ENCODE results near the gene CELSR1.

The CELSR1 gene

DNA sequence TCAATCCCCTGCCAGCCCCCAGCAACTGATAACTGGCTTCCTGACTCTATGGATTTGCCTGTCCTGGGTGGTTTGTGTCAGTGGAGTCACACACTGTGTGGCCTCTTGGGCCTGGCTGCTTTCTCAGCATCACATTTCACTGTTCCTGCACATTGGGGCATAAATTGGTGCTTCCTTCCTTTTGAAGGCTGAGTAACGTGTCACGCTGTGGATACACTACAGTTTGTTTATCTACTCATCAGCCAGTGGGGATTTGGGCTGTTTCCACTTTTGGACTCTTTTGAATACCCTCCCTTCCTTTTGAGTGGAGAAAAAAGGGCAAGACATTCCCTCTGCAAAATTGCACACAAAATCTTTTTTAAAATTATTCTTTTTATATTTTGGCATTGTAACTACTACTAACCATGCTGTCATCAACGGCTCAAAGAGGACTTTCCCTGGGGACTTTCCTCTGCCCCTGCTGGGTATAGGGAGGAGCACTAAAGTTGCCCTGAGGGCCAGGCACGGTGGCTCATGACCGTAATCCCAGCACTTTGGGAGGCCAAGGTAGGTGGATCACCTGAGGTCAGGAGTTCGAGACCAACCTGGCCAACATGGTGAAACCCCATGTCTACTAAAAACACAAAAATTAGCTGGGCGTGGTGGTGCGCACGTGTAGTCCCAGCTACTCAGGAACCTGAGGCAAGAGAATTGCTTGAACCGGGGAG is 7.8 kb upstream of the CELSR1 start:
- Histone ChIP-seq H3K9ac (peak overlapping the region; percentile 0; the same call in 1 of the 2 replicates), H3K4me3 (peak overlapping the region; percentile 17; the same call in 1 of the 2 replicates), H3K4me2 (peak overlapping the region; percentile 88), H3K27me3 (peaks cover 1% of the 10 kb centered on the region), H3K27ac (peak overlapping the region; percentile 65), H3K4me1 (peaks cover 78% of the 10 kb centered on the region), H3K9me3 (no peaks in the 10 kb centered on the region), H4K20me1 (no peaks in the 10 kb centered on the region), H3K36me3 (no peaks in the 10 kb centered on the region)
- no peak for TF ChIP-seq Cebpa-rat (IDR thresholded peaks at IDR 0.05)

DNA sequence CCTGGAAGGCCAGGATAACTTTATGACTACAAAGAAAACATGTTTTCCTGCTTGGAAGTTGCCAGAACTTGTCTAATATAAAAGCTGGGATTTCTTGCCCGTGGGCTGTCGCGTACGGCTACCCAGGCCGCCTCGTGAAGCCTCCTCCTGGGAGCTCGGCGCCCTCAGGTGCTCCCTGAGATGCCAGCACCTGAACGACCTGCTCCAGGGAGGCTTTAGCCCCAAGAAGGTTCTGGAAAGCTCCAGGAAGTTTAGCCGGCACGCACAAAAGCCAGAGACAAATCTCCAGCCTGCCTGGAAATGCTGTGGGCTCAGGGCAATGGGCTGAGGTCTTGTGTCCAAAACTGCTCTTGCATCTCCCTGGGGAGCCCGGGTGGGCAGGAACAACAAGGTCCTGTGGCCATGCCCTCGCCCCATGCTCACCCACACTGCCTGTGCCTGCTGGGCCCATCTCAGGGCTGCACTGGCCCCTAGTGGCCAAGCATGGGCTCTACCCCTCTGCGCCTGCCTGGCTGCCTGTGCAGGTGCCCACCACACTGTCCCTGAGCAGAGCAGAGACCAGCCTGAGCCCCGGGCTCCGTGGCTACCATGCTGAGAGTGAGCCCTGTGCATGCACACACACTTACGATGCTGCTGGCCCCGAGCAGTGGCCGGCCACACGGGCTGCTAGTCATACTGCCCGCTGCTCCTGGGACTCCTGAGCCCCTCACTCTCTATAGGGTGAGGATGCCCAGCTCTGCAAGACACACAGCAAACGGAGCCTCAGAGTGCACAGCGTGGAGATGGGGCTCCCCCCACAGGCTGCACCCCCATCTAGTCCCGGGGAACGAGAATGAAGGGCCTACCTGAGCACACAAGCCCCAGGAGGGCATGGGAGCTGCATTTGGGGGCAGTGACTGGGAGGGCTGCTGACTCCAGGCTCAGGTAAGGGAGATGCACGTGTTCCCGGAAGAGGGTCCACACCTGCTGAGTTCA is 4.9 kb upstream of the CELSR1 start:
- Histone ChIP-seq H3K4me1 (peaks cover 84% of the 10 kb centered on the region), H3K4me3 (no peak overlapping the region), H3K36me3 (no peaks in the 10 kb centered on the region), H3K27me3 (peaks cover 30% of the 10 kb centered on the region), H4K20me1 (peaks cover 11% of the 10 kb centered on the region), H3K9me3 (no peaks in the 10 kb centered on the region), H3K9ac (no peak overlapping the region), H3K4me2 (peak overlapping the region; percentile 88), H3K27ac (no peak overlapping the region)
- TF ChIP-seq Cebpa-rat (IDR thresholded peaks at IDR 0.05), result no peak

DNA sequence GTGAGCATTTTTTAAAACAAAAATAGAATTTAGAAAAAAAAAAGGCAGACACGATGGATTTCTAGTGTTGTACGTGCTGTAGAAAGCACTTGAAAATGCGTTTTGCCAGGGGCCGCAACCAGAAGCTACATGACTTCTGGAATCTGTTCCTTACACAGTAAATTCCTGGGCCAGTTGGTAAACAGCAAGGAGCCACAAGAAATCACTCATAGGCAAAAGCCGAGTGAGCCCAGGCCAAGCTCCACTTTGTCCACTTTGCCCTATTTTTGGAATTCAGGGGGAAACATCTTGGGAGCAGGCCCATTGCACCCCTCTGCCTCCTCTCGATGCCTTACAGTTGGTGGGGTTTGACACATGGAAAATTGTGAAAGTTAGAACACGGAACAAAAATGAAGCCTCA is 4.1 kb upstream of the CELSR1 start:
- no peak overlapping the region for H3K27ac ChIP-seq
- TF ChIP-seq Cebpa-rat (IDR thresholded peaks at IDR 0.05), result no peak

DNA sequence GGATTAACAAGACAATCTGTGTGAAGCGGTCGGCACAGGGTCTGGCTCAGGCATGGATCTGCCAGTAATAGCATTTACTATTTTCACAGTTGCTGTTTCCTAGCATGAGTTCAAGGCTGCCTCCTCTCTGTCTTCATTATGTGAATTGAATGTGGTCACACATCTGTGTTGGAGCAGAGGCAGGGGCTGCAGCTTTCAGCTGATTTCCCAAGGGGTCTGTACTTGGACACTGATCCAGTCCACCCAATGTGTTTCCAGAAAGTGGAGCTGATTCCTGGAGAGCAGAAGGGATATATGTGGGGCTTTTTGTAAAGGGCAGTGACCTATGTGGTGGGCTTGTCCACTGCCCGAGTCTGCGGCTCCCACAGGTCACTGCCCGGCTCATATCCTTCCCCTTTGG is 3.5 kb upstream of the CELSR1 start:
- peaks cover 83% of the 10 kb centered on the region for H3K4me1 ChIP-seq
- H3K4me2 ChIP-seq, result peak overlapping the region; percentile 88
- H3K27ac ChIP-seq, result no peak overlapping the region
- no peak overlapping the region for H3K9ac ChIP-seq
- no peaks in the 10 kb centered on the region for H3K36me3 ChIP-seq
- H3K9me3 ChIP-seq, result peaks cover 5% of the 10 kb centered on the region
- peaks cover 20% of the 10 kb centered on the region for H4K20me1 ChIP-seq
- no peak for TF ChIP-seq Cebpa-rat (IDR thresholded peaks at IDR 0.05)
- peaks cover 45% of the 10 kb centered on the region for H3K27me3 ChIP-seq
- no peak overlapping the region for H3K4me3 ChIP-seq

More for the DNA sequence above, 4.1 kb upstream of the CELSR1 start:
- H4K20me1 ChIP-seq, result peaks cover 16% of the 10 kb centered on the region
- peak overlapping the region; percentile 88 for H3K4me2 ChIP-seq
- H3K4me1 ChIP-seq, result peaks cover 83% of the 10 kb centered on the region
- no peaks in the 10 kb centered on the region for H3K36me3 ChIP-seq
- no peaks in the 10 kb centered on the region for H3K9me3 ChIP-seq
- H3K27me3 ChIP-seq, result peaks cover 38% of the 10 kb centered on the region
- H3K9ac ChIP-seq, result no peak overlapping the region
- no peak overlapping the region for H3K4me3 ChIP-seq

DNA sequence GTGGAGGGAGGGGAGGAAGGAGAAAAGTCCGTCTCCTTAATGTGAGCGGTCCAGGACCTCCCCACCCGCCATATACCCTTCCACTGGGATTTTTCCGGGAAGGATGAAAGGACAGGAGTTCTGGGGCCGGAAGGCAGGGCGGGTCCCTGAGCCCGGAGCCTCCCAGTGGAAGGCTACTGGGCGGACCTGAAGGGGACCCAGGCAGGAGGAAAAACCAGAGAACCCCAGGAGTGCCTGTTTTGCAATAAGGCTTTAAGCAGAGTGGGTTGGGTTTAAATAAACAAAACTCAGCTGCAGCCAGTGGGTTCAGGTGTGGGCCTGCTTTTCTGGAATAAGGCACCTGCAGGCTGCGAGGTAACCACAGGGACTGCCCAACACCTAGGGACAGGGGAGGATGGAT is 1.7 kb upstream of the CELSR1 start:
- H3K27ac ChIP-seq, result no peak overlapping the region
- peaks cover 20% of the 10 kb centered on the region for H4K20me1 ChIP-seq
- H3K27me3 ChIP-seq, result peaks cover 56% of the 10 kb centered on the region
- peaks cover 17% of the 10 kb centered on the region for H3K36me3 ChIP-seq
- no peak overlapping the region for H3K9ac ChIP-seq
- peaks cover 66% of the 10 kb centered on the region for H3K4me1 ChIP-seq
- peaks cover 22% of the 10 kb centered on the region for H3K9me3 ChIP-seq
- H3K4me3 ChIP-seq, result no peak overlapping the region
- peak overlapping the region; percentile 96 for H3K4me2 ChIP-seq
- TF ChIP-seq Cebpa-rat (IDR thresholded peaks at IDR 0.05), result no peak

DNA sequence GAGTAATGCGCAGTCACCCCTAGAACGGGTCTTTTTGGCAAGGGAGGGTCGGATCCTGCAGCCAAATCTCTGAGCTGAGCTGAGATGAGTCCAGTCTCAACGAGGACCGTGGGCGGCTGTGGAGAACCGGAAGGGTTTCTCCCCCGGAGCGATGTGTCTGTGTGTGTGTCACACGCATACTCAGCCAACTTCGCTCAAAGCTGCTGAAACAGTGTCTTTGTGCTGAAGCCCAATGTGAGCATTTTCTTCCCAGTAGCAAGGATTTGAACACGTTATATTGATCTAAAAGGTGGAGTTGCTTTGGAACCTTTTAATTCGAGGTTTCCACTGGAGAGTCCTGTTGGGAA is 1.4 kb upstream of the CELSR1 start:
- Histone ChIP-seq H3K36me3 (peaks cover 21% of the 10 kb centered on the region), H3K4me1 (peaks cover 62% of the 10 kb centered on the region), H3K27me3 (peaks cover 56% of the 10 kb centered on the region), H3K9ac (no peak overlapping the region), H3K4me2 (peak overlapping the region; percentile 96), H3K9me3 (peaks cover 25% of the 10 kb centered on the region), H3K4me3 (peak overlapping the region; percentile 75), H4K20me1 (peaks cover 20% of the 10 kb centered on the region), H3K27ac (no peak overlapping the region)
- no peak for TF ChIP-seq Cebpa-rat (IDR thresholded peaks at IDR 0.05)

DNA sequence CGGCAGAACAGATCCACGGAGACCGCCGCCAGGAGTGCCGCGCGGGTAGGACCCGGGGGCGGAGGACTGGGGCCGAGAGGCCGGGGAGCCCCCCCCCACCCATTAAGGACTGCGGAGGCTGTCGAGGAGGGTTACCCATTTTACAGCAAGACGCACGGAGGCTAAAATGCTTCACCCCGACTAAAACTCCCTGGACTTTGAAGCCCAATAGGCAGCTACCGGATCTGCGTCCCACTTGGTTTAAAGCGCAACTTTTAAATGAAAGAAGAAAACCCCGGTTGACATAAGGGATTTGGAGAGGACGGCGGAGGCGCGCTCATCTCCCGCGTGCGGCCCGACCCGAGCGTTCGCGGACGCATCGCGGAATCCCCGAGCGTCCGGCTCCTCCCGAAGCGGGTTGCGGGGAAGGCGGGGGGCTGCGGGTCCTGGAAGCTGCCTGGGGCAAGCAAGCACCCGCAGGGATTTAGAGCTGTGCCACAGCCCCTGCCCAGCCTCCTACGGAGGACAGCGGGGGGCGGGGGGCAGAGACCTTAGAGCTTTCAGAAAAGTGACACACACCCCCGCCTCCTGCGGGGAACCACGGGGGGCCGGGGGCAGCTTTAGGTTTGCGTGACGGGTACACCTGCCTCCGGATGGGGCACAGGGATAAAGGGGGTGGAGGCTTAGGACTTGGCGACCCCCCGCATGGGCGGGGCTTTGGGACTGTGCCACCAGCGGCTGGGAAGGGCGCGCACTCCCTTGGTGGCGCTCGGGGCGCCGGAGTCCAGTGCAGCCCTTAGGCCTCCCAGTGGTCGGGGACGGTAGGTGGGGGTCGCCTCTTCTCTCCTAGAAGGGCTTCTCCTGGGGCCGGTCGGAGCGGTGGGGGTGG is 760 bp upstream of the CELSR1 start:
- H3K4me2 ChIP-seq, result peak overlapping the region; percentile 96
- H3K27ac ChIP-seq, result no peak overlapping the region
- peak overlapping the region; percentile 75 for H3K4me3 ChIP-seq
- H3K36me3 ChIP-seq, result peaks cover 24% of the 10 kb centered on the region
- H4K20me1 ChIP-seq, result peaks cover 25% of the 10 kb centered on the region
- 0 out of 2 replicates have a peak overlapping the region, but pooled peaks have one; percentile 19 for H3K9ac ChIP-seq
- no peak for TF ChIP-seq Cebpa-rat (IDR thresholded peaks at IDR 0.05)
- peaks cover 61% of the 10 kb centered on the region for H3K4me1 ChIP-seq
- H3K9me3 ChIP-seq, result peaks cover 25% of the 10 kb centered on the region
- H3K27me3 ChIP-seq, result peaks cover 56% of the 10 kb centered on the region

DNA sequence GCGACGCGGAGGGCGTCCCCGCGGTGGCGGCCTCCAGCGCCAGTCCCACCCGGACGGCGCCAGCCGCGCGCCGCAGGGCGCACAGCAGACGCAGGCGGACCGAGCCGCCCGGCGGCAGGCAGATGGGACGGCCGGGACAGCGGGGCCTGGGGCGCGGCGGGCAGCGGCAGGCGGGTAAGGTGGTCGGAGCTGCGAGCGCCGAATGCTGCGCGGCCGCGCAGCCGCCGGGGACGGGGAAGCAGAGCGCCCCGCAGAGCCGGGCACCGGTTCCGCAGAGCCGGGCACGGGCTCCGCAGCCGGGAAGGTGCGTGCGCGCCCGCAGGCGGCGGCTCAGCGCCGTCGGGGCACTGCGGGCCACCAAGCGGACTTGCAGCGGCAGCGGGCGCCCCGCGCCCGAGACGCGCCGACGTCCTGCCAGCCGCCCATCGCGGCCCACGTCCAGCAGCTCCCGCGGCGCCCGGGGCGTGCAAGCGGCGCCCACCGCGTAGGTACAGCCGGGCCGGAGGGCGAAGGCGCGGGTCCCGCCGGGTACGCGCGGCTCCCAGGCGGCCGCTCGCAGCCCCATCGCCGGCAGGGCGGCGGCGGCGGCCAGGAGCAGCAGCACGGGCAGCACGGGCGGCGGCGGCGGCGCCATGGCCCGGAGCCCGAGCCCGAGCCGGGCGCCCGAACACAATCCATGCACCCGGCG is 739 bp downstream of the CELSR1 start:
- peaks cover 37% of the 10 kb centered on the region for H4K20me1 ChIP-seq
- H3K4me3 ChIP-seq, result peak overlapping the region; percentile 75
- H3K36me3 ChIP-seq, result peaks cover 24% of the 10 kb centered on the region
- peaks cover 53% of the 10 kb centered on the region for H3K4me1 ChIP-seq
- H3K27ac ChIP-seq, result peak overlapping the region; percentile 55
- peak overlapping the region; percentile 96 for H3K4me2 ChIP-seq
- TF ChIP-seq Cebpa-rat (IDR thresholded peaks at IDR 0.05), result no peak
- H3K27me3 ChIP-seq, result peaks cover 56% of the 10 kb centered on the region
- H3K9me3 ChIP-seq, result peaks cover 25% of the 10 kb centered on the region
- peak overlapping the region; percentile 53; the same call in 1 of the 2 replicates for H3K9ac ChIP-seq

Data from BLaER1 (cell line).